NCI-H2196 treated with DMSO at 0.1 percent for 48 hours (cell line): Measurements from ENCODE around the gene NGEF.

ENCODE experiments used
- DNase-seq: peaks from one replicate; lab custom pipeline; 2025; ENCODE audit not compliant: unreplicated experiment; lab: John Stamatoyannopoulos, UW

Gene NGEF

DNA sequence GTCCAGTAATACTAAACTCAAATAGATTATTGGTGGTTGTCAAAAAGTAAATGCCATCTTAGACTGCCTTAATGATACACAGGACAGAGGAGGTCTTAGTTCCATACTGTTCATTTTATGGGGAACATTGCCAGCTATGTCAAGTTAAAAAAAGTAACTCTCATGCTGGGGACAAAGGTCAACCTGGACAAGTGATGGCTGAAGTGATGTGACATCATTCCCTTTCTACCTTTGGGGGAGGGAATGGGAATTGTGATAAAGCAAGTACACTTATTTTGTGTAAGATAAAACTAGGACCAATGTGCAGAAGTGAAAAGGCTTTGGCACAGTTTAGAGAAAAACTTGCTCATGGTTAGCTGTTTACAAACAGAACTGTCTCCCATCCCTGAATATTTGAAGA, 167.0 kb downstream of the NGEF start:
- no peak for DNase-seq

DNA sequence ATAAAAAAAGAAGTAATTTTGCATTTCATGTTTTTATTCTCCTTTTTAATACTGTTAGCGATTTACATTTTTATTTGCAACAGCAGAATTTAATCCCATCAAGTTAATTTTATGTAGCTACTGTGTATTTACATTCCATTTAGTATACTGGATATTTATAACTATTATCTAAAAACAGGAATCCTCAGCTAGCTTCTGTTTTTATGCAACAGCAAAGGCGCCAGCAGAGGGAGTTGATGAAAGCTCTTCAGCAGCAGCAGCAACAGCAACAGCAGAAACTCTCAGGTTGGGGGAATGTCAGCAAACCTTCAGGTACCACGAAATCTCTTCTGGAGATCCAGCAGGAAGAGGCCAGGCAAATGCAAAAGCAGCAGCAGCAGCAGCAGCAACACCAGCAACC, 169.2 kb downstream of the NGEF start:
- DNase-seq = no peak

DNA sequence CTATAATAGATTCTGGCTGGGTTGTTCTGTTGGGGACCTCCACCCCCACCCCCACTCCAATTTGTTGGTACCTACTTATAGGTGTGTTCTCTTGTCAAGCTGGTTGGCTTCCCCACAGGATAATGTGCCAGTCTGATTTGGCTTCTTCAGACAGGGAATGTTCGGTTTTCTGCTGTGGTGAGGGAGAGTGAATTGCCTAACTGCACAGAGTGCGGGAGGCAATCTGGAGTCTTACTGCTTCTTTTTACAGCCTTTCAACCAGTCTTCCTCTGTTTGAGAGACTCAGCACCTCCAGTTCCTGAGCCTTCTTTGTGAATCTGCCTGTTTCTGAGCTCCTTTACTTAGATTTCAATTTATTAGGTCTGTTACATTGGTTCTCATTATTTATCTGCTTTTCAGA, 170.4 kb downstream of the NGEF start:
- no peak for DNase-seq

DNA sequence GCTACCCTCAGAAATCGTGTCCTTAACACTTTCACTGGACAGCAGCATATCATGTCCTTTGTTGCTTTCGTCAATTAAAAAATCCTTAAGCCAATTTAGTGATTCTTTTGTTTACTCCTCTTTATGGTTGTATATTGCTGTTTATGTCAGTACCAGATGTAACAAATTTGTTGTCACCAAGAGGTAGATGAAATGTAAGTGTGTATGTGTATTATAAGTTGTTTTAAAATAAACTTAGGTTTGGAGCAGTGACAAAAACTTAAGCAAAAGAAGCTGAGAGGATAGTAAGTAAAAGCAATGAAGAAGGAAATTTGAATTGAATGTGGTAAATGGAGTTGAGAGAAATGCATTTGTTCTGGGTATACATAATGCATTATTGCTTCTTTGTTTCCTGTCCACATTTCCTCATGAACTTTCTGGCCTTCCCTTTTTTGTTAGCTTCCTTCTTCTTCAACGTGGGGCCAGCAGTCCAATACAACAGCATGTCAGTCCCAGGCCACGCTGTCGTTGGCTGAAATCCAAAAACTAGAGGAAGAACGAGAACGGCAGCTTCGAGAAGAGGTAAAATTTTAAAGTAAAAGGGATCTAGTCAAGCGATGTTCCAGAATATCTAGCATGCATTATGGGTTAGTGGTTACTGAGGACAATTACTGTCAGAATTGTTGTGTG, 173.5 kb downstream of the NGEF start:
- no peak for DNase-seq

DNA sequence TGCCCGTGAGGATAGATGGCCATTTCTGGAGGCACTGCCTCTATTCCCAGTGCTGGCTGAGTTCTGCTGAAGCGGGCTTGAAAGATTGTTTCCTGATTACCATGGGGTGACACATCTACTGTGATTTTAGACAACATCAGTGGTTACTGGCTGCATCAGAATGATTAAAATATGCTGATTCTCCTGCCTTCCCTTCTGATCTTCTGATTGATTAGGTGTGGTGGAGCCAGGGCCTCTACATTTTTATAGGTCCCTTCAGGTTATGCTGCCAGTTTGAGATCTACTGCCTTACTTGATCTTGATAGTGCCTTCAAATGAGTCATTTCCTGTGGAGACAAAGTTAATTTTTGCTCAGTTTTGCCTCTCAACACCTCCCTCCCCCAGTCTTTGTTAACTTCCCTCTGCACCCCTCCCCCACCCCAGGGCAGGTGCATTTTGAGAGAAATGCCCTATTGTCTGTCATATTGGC, 174.6 kb downstream of the NGEF start:
- DNase-seq = no peak

DNA sequence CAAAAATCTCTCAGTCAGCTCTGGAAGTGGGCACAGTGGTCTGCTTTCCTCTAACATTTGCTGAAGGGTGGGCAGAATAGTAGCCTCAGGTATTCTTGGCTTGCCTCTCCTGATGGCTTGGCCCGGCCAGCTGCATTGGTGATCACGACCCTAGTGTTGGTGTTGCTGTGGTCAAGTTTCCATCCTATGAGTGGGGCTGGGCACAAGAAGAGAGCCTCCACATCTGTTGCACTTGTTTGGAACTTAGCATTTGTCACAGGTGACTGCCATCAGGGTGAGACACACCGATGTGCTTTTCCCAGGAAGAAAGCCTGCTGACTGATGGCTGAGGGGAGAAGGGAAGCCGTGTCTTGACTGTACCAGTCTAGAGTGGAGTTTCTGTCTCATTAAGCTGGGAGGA, 176.1 kb downstream of the NGEF start:
- DNase-seq = no peak

DNA sequence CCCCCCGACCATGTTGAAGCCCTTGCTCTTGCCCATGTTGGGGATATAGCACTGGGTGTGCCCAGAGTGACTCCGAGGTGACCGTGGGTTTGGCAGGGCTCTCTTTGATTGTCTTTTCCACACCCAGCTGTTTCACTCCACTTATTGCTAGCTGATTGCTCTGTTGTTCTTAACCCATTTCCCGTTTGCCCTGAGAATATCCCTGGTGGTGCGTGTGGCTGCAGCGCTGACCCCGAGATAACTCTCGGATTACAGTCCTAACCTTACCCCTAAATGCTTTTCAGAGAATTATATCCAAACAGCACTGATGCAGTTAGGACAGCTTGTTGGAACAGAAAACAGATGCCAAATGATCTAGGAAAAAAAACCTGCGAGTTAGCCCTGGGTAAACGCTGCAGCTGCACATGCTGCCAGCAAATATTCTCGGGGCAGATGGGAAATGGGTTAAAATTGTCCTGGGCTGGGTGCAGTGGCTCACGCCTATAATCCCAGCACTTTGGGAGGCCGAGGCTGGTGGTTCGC, 177.3 kb downstream of the NGEF start:
- DNase-seq = no peak

DNA sequence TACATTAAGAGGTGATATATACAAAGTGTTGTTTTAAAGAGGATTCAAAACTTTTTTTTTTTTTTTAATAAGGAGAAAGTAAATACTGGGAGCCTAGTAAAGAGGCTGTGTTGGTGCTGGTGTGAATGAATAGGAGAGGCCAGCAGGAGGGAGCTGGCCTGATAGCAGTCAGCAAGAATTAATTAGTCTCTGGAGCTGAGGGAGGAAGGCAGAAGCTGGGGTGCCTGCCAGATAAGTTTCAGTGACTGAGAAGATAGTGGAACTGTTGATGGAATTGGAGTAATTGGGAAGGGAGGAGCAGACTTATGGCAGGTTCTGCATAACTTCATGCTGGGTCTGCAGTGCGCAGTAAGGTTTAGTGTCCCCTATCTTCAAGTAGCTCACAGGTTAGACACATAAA, 179.2 kb downstream of the NGEF start:
- DNase-seq = no peak

DNA sequence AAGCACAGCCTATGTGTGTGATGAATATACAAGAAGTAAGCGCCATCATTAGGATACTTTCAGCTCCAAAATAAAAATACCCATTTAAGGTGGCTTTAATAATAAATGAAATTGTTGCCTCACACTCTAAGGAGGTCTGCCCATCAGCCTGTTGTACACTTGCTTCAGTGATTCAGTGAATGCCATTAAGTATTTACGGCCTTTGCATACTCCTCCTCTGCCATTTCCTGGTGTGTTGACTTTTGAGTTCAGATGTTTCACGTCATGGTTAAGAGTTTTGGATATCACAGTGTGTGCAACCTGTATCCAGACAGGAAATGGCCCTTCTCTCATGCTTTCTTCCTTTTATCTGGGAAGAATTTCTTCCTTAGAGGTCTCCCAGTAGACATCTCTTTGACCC, 181.6 kb downstream of the NGEF start:
- no peak for DNase-seq

DNA sequence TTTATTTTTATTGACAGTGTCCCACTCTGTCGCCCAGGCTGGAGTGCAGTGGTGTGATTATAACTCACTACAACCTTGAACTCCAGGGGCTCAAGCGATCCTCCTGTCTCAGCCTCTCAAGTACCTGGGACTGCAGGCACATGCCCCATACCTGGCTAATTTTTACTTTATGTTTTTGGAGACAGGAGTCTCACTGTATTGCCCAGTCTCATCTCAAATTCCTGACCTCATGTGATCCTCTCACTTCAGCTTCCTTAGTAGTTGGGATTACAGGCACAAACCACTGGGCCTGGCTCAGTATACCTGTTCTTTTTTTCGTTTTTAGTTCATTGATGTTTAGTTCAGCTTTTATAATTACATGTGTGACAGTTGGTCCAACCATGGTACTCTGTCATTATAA, 183.1 kb downstream of the NGEF start:
- DNase-seq = no peak
